ENCODE data around the gene HIPK2.

HIPK2 gene

GRCh38 chr7:139777948-139778841 lies at the start of gene HIPK2:
TSS of gene HIPK2 (minus strand) at chr7:139777998. CDS start at chr7:139777623, 375 bp downstream.
- peak; percentile 16 to 77 for DNase-seq

- DNase-seq = no peak
Measured at GRCh38 chr7:139827042-139827441, 49.2 kb upstream of the HIPK2 start.

DNA sequence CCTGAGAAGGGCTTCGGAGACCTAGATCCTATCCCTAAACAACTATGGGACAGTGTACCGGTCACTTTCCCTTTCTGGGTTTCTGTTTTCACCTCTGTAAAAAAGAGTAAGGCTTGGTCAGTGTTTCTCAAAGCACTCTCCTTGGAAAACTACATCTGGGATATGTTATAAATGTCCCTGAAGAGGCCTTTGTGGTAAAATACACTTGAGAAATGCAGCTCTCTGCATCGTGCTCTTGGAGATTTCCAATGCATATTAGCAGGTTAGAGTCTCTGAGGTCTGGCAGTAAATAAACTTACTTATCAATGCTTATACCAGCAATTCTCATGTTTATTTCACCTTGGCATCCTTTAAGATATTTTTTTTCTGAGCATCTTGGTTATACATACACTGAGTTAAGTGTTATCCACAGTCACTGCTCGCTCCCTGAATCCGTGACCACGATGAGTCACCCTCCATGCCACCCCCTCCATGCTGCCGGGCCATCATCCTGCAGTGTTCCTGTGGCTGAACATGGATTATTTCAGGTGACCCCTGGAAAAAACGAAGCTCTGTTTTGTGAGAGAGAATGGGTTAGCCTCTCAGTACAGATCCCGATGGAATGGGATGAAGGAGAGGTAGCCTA lies 48.0 kb upstream of the HIPK2 start:
- DNase-seq = no peak

DNA sequence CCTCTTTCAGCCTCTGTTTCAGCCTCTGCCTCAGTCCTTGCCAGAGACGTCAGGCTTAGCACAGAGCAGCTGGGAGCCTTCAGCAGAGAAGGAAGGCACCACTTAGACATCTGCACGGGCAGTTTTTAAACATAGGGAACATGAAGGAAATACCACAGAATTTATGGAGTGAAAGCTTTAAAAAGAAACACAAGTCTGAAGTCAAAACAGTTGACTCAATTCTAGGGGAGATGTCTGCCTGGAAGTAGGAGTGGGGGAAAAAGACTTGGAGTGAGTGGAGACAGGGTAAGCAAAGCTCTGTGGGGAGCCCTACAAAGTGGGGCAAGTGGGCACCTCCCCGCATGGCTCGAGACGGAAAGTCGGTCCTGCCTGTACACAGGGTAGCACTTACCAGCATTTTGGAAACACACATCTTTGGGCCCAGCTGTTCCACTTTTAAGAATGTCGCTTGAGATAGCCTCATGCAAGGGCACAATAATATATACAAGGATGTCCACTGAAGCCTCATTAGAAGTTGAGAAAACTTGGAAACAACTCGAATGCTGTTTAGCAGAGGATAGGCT lies 46.2 kb upstream of the HIPK2 start:
- DNase-seq = no peak

- DNase-seq = no peak
Measured at GRCh38 chr7:139822855-139823254, 45.1 kb upstream of the HIPK2 start.

- no peak for DNase-seq
Measured at GRCh38 chr7:139821349-139822105, 43.7 kb upstream of the HIPK2 start.

GRCh38 chr7:139820089-139820488 lies 42.3 kb upstream of the HIPK2 start:
- no peak for DNase-seq

GRCh38 chr7:139817249-139817648 lies 39.5 kb upstream of the HIPK2 start:
- no peak for DNase-seq

DNA sequence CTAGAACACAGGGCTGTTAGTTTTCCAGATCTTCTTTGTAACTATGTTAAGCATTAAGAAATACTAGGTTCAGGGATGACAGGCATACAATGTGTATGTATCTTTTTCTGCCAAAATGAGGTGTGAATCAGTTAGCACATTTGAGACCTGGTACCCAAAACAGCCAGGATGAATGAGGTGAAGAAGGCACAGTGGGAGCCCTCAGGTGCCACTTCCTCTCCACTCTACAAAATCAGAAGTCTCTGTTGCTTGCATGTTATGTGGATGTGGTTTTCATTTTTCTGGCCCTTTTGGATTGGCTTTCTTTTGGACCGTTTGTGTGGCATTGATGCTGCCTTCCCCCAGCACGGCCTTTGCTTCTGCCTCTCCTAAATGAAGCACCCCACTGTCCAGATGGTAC lies 35.9 kb upstream of the HIPK2 start:
- no peak for DNase-seq

GRCh38 chr7:139813151-139813550 lies 35.4 kb upstream of the HIPK2 start:
- no peak for DNase-seq

GRCh38 chr7:139811066-139811465 lies 33.3 kb upstream of the HIPK2 start:
- no peak for DNase-seq

- DNase-seq = no peak
Measured at GRCh38 chr7:139808846-139809442, 31.1 kb upstream of the HIPK2 start.

GRCh38 chr7:139808427-139808826 lies 30.6 kb upstream of the HIPK2 start:
- no peak for DNase-seq

GRCh38 chr7:139807009-139807408 lies 29.2 kb upstream of the HIPK2 start:
- no peak for DNase-seq

GRCh38 chr7:139804571-139804970 lies 26.8 kb upstream of the HIPK2 start:
- DNase-seq = no peak

GRCh38 chr7:139799586-139799985 lies 21.8 kb upstream of the HIPK2 start:
- DNase-seq = no peak

DNA sequence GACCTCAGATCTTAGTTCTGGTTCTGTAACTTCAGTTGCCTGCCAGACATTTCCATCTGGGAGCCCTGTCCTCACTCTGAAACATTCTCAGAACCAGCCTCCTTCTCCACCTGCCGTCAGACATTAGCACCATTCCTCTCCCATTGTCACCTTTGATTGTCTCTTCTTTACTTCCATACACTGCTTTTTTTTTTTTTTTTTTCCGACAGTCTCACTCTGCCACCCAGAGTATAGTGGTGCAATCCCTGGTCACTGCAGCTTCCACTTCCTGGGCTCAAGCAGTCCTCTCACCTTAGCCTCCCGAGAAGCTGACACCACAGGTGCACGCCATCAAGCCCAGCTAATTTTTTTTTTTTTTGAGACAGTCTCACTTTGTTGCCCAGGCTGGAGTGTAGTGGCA lies 21.1 kb upstream of the HIPK2 start:
- DNase-seq = no peak

- DNase-seq = no peak
Measured at GRCh38 chr7:139798221-139798620, 20.4 kb upstream of the HIPK2 start.

DNA sequence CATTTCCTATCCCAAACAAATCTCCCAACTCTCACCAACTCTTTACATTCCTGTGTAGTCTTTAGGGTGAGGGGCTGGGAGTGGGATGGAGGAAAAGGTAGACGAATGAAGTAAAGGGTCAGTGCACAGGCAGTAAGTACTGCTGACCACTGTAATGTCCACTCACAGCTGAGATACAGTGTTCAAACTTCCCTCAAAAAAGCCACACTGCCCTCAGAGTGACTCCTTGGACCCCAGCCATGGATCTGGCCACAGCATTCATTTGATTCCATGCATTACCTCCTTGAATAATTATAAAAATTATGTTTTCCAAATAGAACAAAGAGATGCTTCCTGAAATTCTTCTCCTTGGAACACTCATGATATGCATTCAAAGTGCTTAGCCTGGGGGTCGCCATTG lies 19.8 kb upstream of the HIPK2 start:
- no peak for DNase-seq

DNA sequence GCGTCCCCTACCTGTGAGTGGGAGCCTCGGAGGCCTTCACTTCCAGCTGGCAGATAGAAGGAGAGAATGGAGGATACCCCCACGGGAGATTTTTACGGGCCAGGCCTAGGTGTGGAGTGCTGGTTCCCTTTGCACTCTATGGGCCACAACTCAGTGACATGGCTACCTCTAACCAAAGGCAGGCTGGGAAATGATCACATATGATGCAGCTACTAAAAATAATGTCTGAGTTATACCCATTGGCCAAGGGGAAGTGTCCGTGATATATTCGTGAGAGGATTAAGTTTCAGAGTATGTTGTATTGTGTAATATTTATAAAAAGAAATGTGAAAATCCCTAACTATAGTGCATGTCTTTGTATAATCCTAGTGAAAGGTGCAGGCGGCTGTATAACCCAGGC lies 13.5 kb upstream of the HIPK2 start:
- no peak for DNase-seq

GRCh38 chr7:139784648-139785047 lies 6.8 kb upstream of the HIPK2 start:
- DNase-seq = no peak

GRCh38 chr7:139783647-139784385 lies 6.0 kb upstream of the HIPK2 start:
- no peak for DNase-seq
